IMR-90 (cell line): ENCODE results near the gene ITSN2. TPM values are rescaled to one million over a fixed set of nuclear protein-coding genes. Genes with fewer than 3 reads are reported as not detected.

Experiments used
- ATAC-seq: fragments of 200-7000 bp; cut with Tn5 transposase; 2 replicates; pipeline ENCODE4 v1.9.1; 2020; ENCODE audit warnings: low read depth, mild to moderate bottlenecking, moderate library complexity
- BruUV-seq: library from RNA; stranded (reverse); fragments of 400-500 nt; replicated peaks from 2 replicates; lab custom pipeline; 2021; lab: Mats Ljungman, UMichigan
- CTCF ChIA-PET: fragments of 300-600 bp; formaldehyde crosslinking; extraction: SDS; loops from one replicate; lab custom pipeline; 2021; ENCODE audit warnings: antibody characterized with exemption; lab: Yijun Ruan, JAX
- POLR2A ChIA-PET: fragments of 300-600 bp; sonication (Branson Sonifier 250); formaldehyde crosslinking; loops from one replicate; lab custom pipeline; 2022; ENCODE audit warnings: antibody characterized with exemption; ENCODE audit not compliant: unreplicated experiment; lab: Charles Lee
- DNase-seq: peaks from one replicate; pipeline ENCODE4 v3.0.0; 2013
- H2AFZ ChIP-seq: replicated peaks from 2 replicates; pipeline ENCODE3; 2013; ENCODE audit warnings: low read length, mild to moderate bottlenecking; ENCODE audit not compliant: poor library complexity
- H2AK5ac ChIP-seq: 2 replicates; pipeline ENCODE4 v1.6.1; 2013; ENCODE audit warnings: low read depth, low read length, inconsistent platforms
- H2AK9ac ChIP-seq: replicated peaks from 2 replicates; pipeline ENCODE3; 2013; ENCODE audit warnings: mild to moderate bottlenecking, low read depth, low read length, moderate library complexity; ENCODE audit not compliant: poor library complexity
- H2BK120ac ChIP-seq: 2 replicates; pipeline ENCODE4 v1.6.1; 2013; ENCODE audit warnings: low read depth, low read length, inconsistent platforms
- H2BK15ac ChIP-seq: 3 replicates; pipeline ENCODE4 v1.6.1; 2013; ENCODE audit warnings: low read depth, low read length, inconsistent platforms
- H2BK20ac ChIP-seq: 2 replicates; pipeline ENCODE4 v1.6.1; 2013; ENCODE audit warnings: low read depth, mild to moderate bottlenecking, inconsistent platforms, low read length, moderate library complexity
- H2BK5ac ChIP-seq: 2 replicates; pipeline ENCODE4 v1.6.1; 2013; ENCODE audit warnings: mild to moderate bottlenecking, low read depth, low read length, inconsistent platforms; ENCODE audit not compliant: poor library complexity, severe bottlenecking
- H3K14ac ChIP-seq: replicated peaks from 2 replicates; pipeline ENCODE4 v1.6.1; 2013; ENCODE audit warnings: low read depth, low read length, inconsistent platforms
- H3K18ac ChIP-seq: 2 replicates; pipeline ENCODE4 v1.6.1; 2013; ENCODE audit warnings: low read depth, low read length, control low read depth
- H3K23ac ChIP-seq: 2 replicates; pipeline ENCODE4 v1.6.1; 2013; ENCODE audit warnings: low read depth, low read length, inconsistent platforms
- H3K27ac ChIP-seq: 2 replicates; pipeline ENCODE4 v1.5.1; 2013; ENCODE audit warnings: mild to moderate bottlenecking, control low read depth, low read length; ENCODE audit not compliant: insufficient read depth
- H3K27me3 ChIP-seq: 2 replicates; pipeline ENCODE4 v1.6.1; 2013; ENCODE audit warnings: low read length; ENCODE audit not compliant: control insufficient read depth, insufficient read depth
- H3K36me3 ChIP-seq: 2 replicates; pipeline ENCODE4 v1.6.1; 2013; ENCODE audit warnings: low read length, mixed read lengths; ENCODE audit not compliant: control insufficient read depth, insufficient read depth
- H3K4ac ChIP-seq: 2 replicates; pipeline ENCODE4 v1.6.1; 2013; ENCODE audit warnings: low read depth, low read length, inconsistent platforms
- H3K4me1 ChIP-seq: 2 replicates; pipeline ENCODE4 v1.6.1; 2013; ENCODE audit warnings: low read length, mixed read lengths; ENCODE audit not compliant: control insufficient read depth, insufficient read depth
- H3K4me2 ChIP-seq: 2 replicates; pipeline ENCODE4 v1.6.1; 2013; ENCODE audit warnings: low read depth, mild to moderate bottlenecking, control low read depth, low read length, moderate library complexity
- H3K4me3 ChIP-seq: 2 replicates; pipeline ENCODE4 v1.5.1; 2013; ENCODE audit warnings: low read depth, mild to moderate bottlenecking, control low read depth, low read length, moderate library complexity; ENCODE audit not compliant: insufficient read depth
- H3K56ac ChIP-seq: 2 replicates; pipeline ENCODE4 v1.6.1; 2013; ENCODE audit warnings: low read length, inconsistent platforms; ENCODE audit not compliant: insufficient read depth; ENCODE audit errors: extremely low read depth
- H3K79me1 ChIP-seq, 2 experiments: 2 replicates each; pipeline ENCODE4 v1.6.1; 2013; ENCODE audit warnings: low read length in 2 of 2, inconsistent platforms in 1 of 2, low read depth in 1 of 2
- H3K9ac ChIP-seq: 2 replicates; pipeline ENCODE4 v1.6.1; 2013; ENCODE audit warnings: low read depth, low read length, control low read depth
- H3K9me1 ChIP-seq: 2 replicates; pipeline ENCODE4 v1.6.1; 2013; ENCODE audit warnings: low read length, inconsistent platforms; ENCODE audit not compliant: insufficient read depth
- H3K9me3 ChIP-seq: 2 replicates; pipeline ENCODE4 v1.6.1; 2013; ENCODE audit warnings: low read length; ENCODE audit not compliant: control insufficient read depth, insufficient read depth
- H4K20me1 ChIP-seq: 2 replicates; pipeline ENCODE4 v1.6.1; 2013; ENCODE audit warnings: low read length, inconsistent platforms; ENCODE audit not compliant: insufficient read depth
- H4K5ac ChIP-seq: 2 replicates; pipeline ENCODE4 v1.6.1; 2013; ENCODE audit warnings: mild to moderate bottlenecking, low read depth, low read length, control low read depth
- H4K8ac ChIP-seq, 2 experiments: 2 replicates each; pipeline ENCODE4 v1.6.1; 2013; ENCODE audit warnings: low read depth in 2 of 2, low read length in 2 of 2, control low read depth in 1 of 2, inconsistent platforms in 1 of 2
- H4K91ac ChIP-seq: 2 replicates; pipeline ENCODE4 v1.6.1; 2013; ENCODE audit warnings: low read depth, low read length, inconsistent platforms; ENCODE audit not compliant: insufficient read depth
- BHLHE40 ChIP-seq: fragments of 150-350 bp; IDR thresholded peaks from 2 replicates; pipeline ENCODE4 v1.6.1; 2016; ENCODE audit warnings: mild to moderate bottlenecking, low read depth, low read length
- CEBPB ChIP-seq: IDR thresholded peaks from 2 replicates; pipeline ENCODE4 v1.6.1; 2012; ENCODE audit warnings: low read depth, low read length, improper control_type of control experiment
- CHD1 ChIP-seq: IDR thresholded peaks from 2 replicates; pipeline ENCODE4 v1.6.1; 2012; ENCODE audit warnings: low read depth, low read length, improper control_type of control experiment
- FOS ChIP-seq: fragments of 150-350 bp; IDR thresholded peaks from 2 replicates; pipeline ENCODE4 v1.6.1; 2016; ENCODE audit warnings: low read depth, low read length
- MAFK ChIP-seq: IDR thresholded peaks from 2 replicates; pipeline ENCODE4 v1.6.1; 2012; ENCODE audit warnings: low read depth, low read length, improper control_type of control experiment
- MAZ ChIP-seq: IDR thresholded peaks from 2 replicates; pipeline ENCODE4 v1.6.1; 2012; ENCODE audit warnings: low read depth, mild to moderate bottlenecking, low read length, improper control_type of control experiment, moderate library complexity, borderline replicate concordance
- MXI1 ChIP-seq: IDR thresholded peaks from 2 replicates; pipeline ENCODE4 v1.6.1; 2012; ENCODE audit warnings: low read depth, mild to moderate bottlenecking, low read length, moderate library complexity, borderline replicate concordance
- NFE2L2 ChIP-seq: fragments of 150-350 bp; IDR thresholded peaks from 2 replicates; pipeline ENCODE4 v1.6.1; 2016; ENCODE audit warnings: low read depth, mild to moderate bottlenecking, low read length
- POLR2A ChIP-seq: IDR thresholded peaks from 2 replicates; pipeline ENCODE4 v1.6.1; 2012; ENCODE audit warnings: mild to moderate bottlenecking, low read depth, low read length
- RAD21 ChIP-seq: IDR thresholded peaks from 2 replicates; pipeline ENCODE4 v1.6.1; 2012; ENCODE audit warnings: low read length, improper control_type of control experiment
- RCOR1 ChIP-seq: IDR thresholded peaks from 2 replicates; pipeline ENCODE4 v1.6.1; 2012; ENCODE audit warnings: mild to moderate bottlenecking, low read length, improper control_type of control experiment; ENCODE audit not compliant: insufficient replicate concordance
- RFX5 ChIP-seq: IDR thresholded peaks from 2 replicates; pipeline ENCODE4 v1.8.0; 2012; ENCODE audit warnings: low read depth, mild to moderate bottlenecking, low read length, moderate library complexity
- SMC3 ChIP-seq: fragments of 150-350 bp; IDR thresholded peaks from 2 replicates; pipeline ENCODE4 v1.6.1; 2016; ENCODE audit warnings: low read depth, mild to moderate bottlenecking, antibody characterized with exemption, low read length, moderate library complexity
- WGBS, 2 experiments: methylation state at CpG; one replicate each; pipeline versions ENCODE4 v1.1.5 to v1.1.7; 2013; ENCODE audit warnings: missing lambda C conversion rate in 2 of 2; ENCODE audit not compliant: insufficient read length in 1 of 2; ENCODE audit errors: extremely low coverage in 2 of 2; 5-methylcytosine and 5-hydroxymethylcytosine counted together
- dilution Hi-C: fragments of 300-500 bp; cut with HindIII; formaldehyde crosslinking; loops from one replicate; pipeline ENCODE4 v1.14.3; 2018; ENCODE audit warnings: low sequenced_read_pairs; ENCODE audit not compliant: unreplicated experiment
- in situ Hi-C: fragments of 300-500 bp; cut with MboI; formaldehyde crosslinking; loops from 3 replicates; pipeline ENCODE4 v1.14.3; 2019; ENCODE audit warnings: low sequenced_read_pairs, inconsistent platforms, mixed read lengths
- intact Hi-C: fragments of 100-400 bp; cut with micrococcal nuclease; formaldehyde crosslinking; loops from 2 replicates; pipeline ENCODE4 v1.10.0; 2022
- polyA plus RNA-seq, 3 experiments: library from polyadenylated mRNA; depleted of rRNA; stranded (reverse); fragments of >200 nt; gene quantifications; 2 replicates each; pipeline ENCODE4 v1.2.3, GENCODE V29; 2012; ENCODE audit warnings: low replicate concordance in 1 of 3
- total RNA-seq: library from RNA; depleted of rRNA; stranded (reverse); fragments of >200 nt; gene quantifications from 2 replicates; pipeline ENCODE4 v1.2.3, GENCODE V29; 2012
- TF ChIP-seq, protein P1 (sequence below): fragments of 150-350 bp; IDR thresholded peaks from 2 replicates; pipeline ENCODE4 v1.6.1; 2017; ENCODE audit warnings: mild to moderate bottlenecking, antibody characterized with exemption, low read length, low read depth
- TF ChIP-seq, protein P2 (sequence below): fragments of 150-350 bp; IDR thresholded peaks from 2 replicates; pipeline ENCODE4 v1.6.1; 2016; ENCODE audit warnings: low read depth, mild to moderate bottlenecking, low read length, moderate library complexity, borderline replicate concordance
- TF ChIP-seq, protein P3 (sequence below): conservative IDR thresholded peaks from 2 replicates; pipeline ENCODE4 v1.5.1; 2012; ENCODE audit warnings: mild to moderate bottlenecking, low read depth, low read length, improper control_type of control experiment

ITSN2 gene
- total and polyA plus RNA-seq, 2 of the 4 experiments (the other 2 are of a cell fraction) = 10.7 to 17.2 TPM

DNA sequence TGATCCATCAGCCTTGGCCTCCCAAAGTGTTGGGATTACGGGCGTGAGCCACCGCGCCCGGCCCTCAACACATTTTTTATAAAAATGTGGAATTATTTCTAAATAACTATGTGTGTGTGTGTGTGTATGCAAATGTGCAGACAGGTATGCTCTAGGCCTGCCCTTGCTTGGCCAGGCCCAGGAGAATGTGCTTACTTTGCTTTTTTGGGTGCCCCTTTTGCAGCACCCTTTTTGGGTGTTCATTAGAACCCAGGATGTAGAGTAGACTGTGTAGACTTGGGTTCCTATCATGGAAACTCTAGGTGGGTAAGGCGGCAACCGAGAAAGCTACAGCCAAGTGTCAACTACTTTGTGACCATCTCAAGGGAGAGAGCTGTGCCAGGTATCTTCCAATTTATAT lies 11.7 kb upstream of the ITSN2 start:
- no peak overlapping the region for H2BK20ac ChIP-seq
- no peak overlapping the region for H3K18ac ChIP-seq
- no peak overlapping the region for H2BK15ac ChIP-seq
- no peak overlapping the region for H3K14ac ChIP-seq
- H2BK5ac ChIP-seq = no peak overlapping the region
- H3K36me3 ChIP-seq = no peaks in the 10 kb centered on the region
- H4K91ac ChIP-seq = no peak overlapping the region
- dilution Hi-C loops (no loop called here), intact Hi-C loops (no loop called here), in situ Hi-C loops (no loop called here)
- no peak overlapping the region for H2AK9ac ChIP-seq
- H3K23ac ChIP-seq = no peak overlapping the region
- H3K4me1 ChIP-seq = no peaks in the 10 kb centered on the region
- no peak overlapping the region for H2AFZ ChIP-seq
- no peak overlapping the region for H3K9ac ChIP-seq
- ChIA-PET CTCF (interaction anchor here (1.4 kb wide), 1 partner anchor 20 kb away, joined by 3 read pairs; no protein-coding TSS in a partner anchor), POLR2A (no interaction called here)
- ATAC-seq (no peak), DNase-seq (no peak)
- H2AK5ac ChIP-seq = no peak overlapping the region
- H2BK120ac ChIP-seq = no peak overlapping the region
- H3K9me1 ChIP-seq = no peaks in the 10 kb centered on the region
- no peaks in the 10 kb centered on the region for H3K79me1 ChIP-seq
- WGBS, 2 experiments = 90% methylated on average over 2 of the region's 7 CpGs; no CpG with 5 or more reads in 1 of the 2 experiments
- H3K4me2 ChIP-seq = no peak overlapping the region
- no peak overlapping the region for H3K4ac ChIP-seq
- H3K27ac ChIP-seq = no peak overlapping the region
- H4K5ac ChIP-seq = no peak overlapping the region
- H3K9me3 ChIP-seq = no peaks in the 10 kb centered on the region
- TF ChIP-seq MAZ = no peak
- TF ChIP-seq SMC3 = no peak
- no peak for TF ChIP-seq POLR2A
- no peak for TF ChIP-seq RFX5
- TF ChIP-seq RAD21 = no peak
- TF ChIP-seq MXI1 = no peak
- no peak for TF ChIP-seq MAFK
- TF ChIP-seq BHLHE40 = no peak
- TF ChIP-seq RCOR1 = no peak
- TF ChIP-seq CEBPB = no peak
- TF ChIP-seq, protein P1, sequence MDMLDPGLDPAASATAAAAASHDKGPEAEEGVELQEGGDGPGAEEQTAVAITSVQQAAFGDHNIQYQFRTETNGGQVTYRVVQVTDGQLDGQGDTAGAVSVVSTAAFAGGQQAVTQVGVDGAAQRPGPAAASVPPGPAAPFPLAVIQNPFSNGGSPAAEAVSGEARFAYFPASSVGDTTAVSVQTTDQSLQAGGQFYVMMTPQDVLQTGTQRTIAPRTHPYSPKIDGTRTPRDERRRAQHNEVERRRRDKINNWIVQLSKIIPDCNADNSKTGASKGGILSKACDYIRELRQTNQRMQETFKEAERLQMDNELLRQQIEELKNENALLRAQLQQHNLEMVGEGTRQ = no peak
- TF ChIP-seq NFE2L2 = no peak
- TF ChIP-seq FOS = no peak
- TF ChIP-seq, protein P2, sequence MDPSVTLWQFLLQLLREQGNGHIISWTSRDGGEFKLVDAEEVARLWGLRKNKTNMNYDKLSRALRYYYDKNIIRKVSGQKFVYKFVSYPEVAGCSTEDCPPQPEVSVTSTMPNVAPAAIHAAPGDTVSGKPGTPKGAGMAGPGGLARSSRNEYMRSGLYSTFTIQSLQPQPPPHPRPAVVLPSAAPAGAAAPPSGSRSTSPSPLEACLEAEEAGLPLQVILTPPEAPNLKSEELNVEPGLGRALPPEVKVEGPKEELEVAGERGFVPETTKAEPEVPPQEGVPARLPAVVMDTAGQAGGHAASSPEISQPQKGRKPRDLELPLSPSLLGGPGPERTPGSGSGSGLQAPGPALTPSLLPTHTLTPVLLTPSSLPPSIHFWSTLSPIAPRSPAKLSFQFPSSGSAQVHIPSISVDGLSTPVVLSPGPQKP = no peak
- TF ChIP-seq, protein P3, sequence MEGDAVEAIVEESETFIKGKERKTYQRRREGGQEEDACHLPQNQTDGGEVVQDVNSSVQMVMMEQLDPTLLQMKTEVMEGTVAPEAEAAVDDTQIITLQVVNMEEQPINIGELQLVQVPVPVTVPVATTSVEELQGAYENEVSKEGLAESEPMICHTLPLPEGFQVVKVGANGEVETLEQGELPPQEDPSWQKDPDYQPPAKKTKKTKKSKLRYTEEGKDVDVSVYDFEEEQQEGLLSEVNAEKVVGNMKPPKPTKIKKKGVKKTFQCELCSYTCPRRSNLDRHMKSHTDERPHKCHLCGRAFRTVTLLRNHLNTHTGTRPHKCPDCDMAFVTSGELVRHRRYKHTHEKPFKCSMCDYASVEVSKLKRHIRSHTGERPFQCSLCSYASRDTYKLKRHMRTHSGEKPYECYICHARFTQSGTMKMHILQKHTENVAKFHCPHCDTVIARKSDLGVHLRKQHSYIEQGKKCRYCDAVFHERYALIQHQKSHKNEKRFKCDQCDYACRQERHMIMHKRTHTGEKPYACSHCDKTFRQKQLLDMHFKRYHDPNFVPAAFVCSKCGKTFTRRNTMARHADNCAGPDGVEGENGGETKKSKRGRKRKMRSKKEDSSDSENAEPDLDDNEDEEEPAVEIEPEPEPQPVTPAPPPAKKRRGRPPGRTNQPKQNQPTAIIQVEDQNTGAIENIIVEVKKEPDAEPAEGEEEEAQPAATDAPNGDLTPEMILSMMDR = no peak
- TF ChIP-seq CHD1 = no peak
- H4K8ac ChIP-seq = no peak overlapping the region
- 0 out of 2 replicates have a peak, but pooled peaks cover 1% of the 10 kb centered on the region for H3K27me3 ChIP-seq
- no TSS peak for BruUV-seq
- H3K56ac ChIP-seq = no peak overlapping the region
- H4K20me1 ChIP-seq = no peaks in the 10 kb centered on the region
- no peak overlapping the region for H3K4me3 ChIP-seq
